ENCODE results near the gene NMNAT2.

GRCh38 chr1:183215076-183215720, 203.0 kb downstream of the NMNAT2 start:
- TF ChIP-seq CTCF (IDR thresholded peaks at IDR 0.05) (no peak), POLR2A (IDR thresholded peaks at IDR 0.05) (no peak), EP300 (IDR thresholded peaks at IDR 0.05; ENCODE audit: low read depth) (no peak), POLR2AphosphoS5 (IDR thresholded peaks at IDR 0.05) (no peak)

All from transverse colon (tissue), 4 donors.